ENCODE data around the gene RCCD1.

- TF ChIP-seq CTCF (IDR thresholded peaks at IDR 0.05; ENCODE audit: low read length), result no peak
- TF ChIP-seq EZH2 (IDR thresholded peaks at IDR 0.05; ENCODE audit: borderline replicate concordance, low read length), result no peak
Measured at GRCh38 chr15:90994417-90995311, 40.0 kb downstream of the RCCD1 start, which contains the start of gene PRC1.
